Endothelial cell (in vitro differentiated cells): Measurements from ENCODE around the gene PRDM11. TPM values are rescaled to one million over a fixed set of nuclear protein-coding genes. Genes with fewer than 3 reads are reported as not detected.
A peak's percentile ranks its signal among the peaks of the same experiment; 100 is the strongest.

Experiments used
- DNase-seq: peaks from one replicate; pipeline ENCODE4 v3.0.0; 2021; ENCODE audit warnings: low spot score
- H3K27ac Mint-ChIP-seq: one replicate; pipeline ENCODE4 v1.8.0; 2021; ENCODE audit warnings: mixed read lengths, inconsistent platforms; ENCODE audit not compliant: unreplicated experiment
- H3K27me3 Mint-ChIP-seq: one replicate; pipeline ENCODE4 v1.8.0; 2021; ENCODE audit warnings: mild to moderate bottlenecking, moderate library complexity, mixed read lengths, inconsistent platforms; ENCODE audit not compliant: unreplicated experiment
- H3K36me3 Mint-ChIP-seq: one replicate; pipeline ENCODE4 v1.8.0; 2021; ENCODE audit warnings: mild to moderate bottlenecking, low read depth, mixed read lengths, inconsistent platforms; ENCODE audit not compliant: unreplicated experiment
- H3K4me1 Mint-ChIP-seq: one replicate; pipeline ENCODE4 v1.8.0; 2021; ENCODE audit warnings: mild to moderate bottlenecking, mixed read lengths, inconsistent platforms; ENCODE audit not compliant: unreplicated experiment
- H3K4me3 Mint-ChIP-seq: one replicate; pipeline ENCODE4 v1.8.0; 2021; ENCODE audit warnings: mild to moderate bottlenecking, mixed read lengths, inconsistent platforms; ENCODE audit not compliant: unreplicated experiment
- H3K9me3 Mint-ChIP-seq: one replicate; pipeline ENCODE4 v1.8.0; 2021; ENCODE audit warnings: mixed read lengths, inconsistent platforms; ENCODE audit not compliant: unreplicated experiment
- total RNA-seq: library from RNA; stranded (reverse); fragmentation: NEBNext Ultra II Directional; extraction: Animal tissue kit (Norgen Biotek cat#: 25700); gene quantifications from one replicate; pipeline ENCODE4 v1.2.1, GENCODE V29; 2021; ENCODE audit not compliant: unreplicated experiment
- TF ChIP-seq, protein P1 (sequence below): fragments of 200-600 bp; sonication (generic); IDR thresholded peaks from one replicate; pipeline ENCODE4 v1.5.0; 2021; ENCODE audit warnings: antibody characterized with exemption; ENCODE audit not compliant: unreplicated experiment

PRDM11 gene
- total RNA-seq, 1 donor from 2014 or later: 16.0 TPM

DNA sequence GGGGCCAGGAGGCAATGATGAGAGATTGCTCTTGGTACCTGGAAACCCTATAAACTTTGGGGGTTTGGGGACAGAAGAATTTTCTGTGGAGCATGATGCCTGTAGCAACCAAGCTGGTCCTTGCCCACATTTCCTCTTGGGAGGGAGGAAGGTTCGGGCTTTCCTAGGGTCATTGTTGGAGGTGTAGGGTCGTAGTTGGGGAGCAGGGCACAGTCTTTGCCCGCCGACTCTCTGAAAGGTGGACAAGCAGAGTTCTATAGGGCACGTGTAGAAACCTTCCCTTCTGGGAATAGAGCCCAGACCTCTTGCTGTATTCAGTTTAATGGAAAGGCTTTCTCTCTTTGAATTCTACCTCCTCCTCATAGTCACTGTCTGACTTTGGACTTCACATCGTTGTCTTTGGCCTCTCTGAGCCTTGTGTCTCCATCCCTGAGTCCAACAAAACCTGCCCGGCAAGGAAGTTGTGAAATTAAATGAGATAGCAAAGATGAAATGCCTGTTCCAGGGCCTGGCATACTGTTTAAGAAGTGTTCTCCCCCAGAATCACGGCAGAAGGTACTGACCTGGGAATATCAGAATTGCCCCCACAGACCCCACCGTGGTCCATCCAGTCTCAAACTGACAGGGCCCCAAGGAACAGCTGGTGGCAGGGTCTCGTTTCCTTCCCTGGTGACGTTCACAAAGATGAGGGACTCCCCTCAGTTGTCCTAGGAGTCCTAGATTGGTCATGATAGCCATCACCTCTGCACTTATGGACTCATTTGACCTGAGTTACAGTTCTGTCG, 1.6 kb downstream of the PRDM11 start:
- H3K9me3 Mint-ChIP-seq: no peaks in the 10 kb centered on the region
- peak overlapping the region; percentile 92 for H3K4me3 Mint-ChIP-seq
- H3K27me3 Mint-ChIP-seq: peaks cover 28% of the 10 kb centered on the region
- TF ChIP-seq, protein P1, sequence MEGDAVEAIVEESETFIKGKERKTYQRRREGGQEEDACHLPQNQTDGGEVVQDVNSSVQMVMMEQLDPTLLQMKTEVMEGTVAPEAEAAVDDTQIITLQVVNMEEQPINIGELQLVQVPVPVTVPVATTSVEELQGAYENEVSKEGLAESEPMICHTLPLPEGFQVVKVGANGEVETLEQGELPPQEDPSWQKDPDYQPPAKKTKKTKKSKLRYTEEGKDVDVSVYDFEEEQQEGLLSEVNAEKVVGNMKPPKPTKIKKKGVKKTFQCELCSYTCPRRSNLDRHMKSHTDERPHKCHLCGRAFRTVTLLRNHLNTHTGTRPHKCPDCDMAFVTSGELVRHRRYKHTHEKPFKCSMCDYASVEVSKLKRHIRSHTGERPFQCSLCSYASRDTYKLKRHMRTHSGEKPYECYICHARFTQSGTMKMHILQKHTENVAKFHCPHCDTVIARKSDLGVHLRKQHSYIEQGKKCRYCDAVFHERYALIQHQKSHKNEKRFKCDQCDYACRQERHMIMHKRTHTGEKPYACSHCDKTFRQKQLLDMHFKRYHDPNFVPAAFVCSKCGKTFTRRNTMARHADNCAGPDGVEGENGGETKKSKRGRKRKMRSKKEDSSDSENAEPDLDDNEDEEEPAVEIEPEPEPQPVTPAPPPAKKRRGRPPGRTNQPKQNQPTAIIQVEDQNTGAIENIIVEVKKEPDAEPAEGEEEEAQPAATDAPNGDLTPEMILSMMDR: no peak
- peak overlapping the region; percentile 88 for H3K27ac Mint-ChIP-seq
- H3K4me1 Mint-ChIP-seq: peaks cover 23% of the 10 kb centered on the region
- DNase-seq: no peak
- H3K36me3 Mint-ChIP-seq: peaks cover 16% of the 10 kb centered on the region

GRCh38 chr11:45149483-45150056, 3.1 kb downstream of the PRDM11 start:
- peaks cover 23% of the 10 kb centered on the region for H3K4me1 Mint-ChIP-seq
- peaks cover 16% of the 10 kb centered on the region for H3K36me3 Mint-ChIP-seq
- H3K9me3 Mint-ChIP-seq: no peaks in the 10 kb centered on the region
- no peak overlapping the region for H3K4me3 Mint-ChIP-seq
- TF ChIP-seq, protein P1: no peak
- no peak for DNase-seq
- H3K27ac Mint-ChIP-seq: no peak overlapping the region
- peaks cover 29% of the 10 kb centered on the region for H3K27me3 Mint-ChIP-seq

- no peaks in the 10 kb centered on the region for H3K9me3 Mint-ChIP-seq
- H3K27me3 Mint-ChIP-seq: peaks cover 27% of the 10 kb centered on the region
- H3K27ac Mint-ChIP-seq: peak overlapping the region; percentile 3
- DNase-seq: no peak
- H3K4me1 Mint-ChIP-seq: peaks cover 23% of the 10 kb centered on the region
- H3K4me3 Mint-ChIP-seq: no peak overlapping the region
- TF ChIP-seq, protein P1: no peak
- peaks cover 16% of the 10 kb centered on the region for H3K36me3 Mint-ChIP-seq
Measured at GRCh38 chr11:45150301-45150700, 3.9 kb downstream of the PRDM11 start.

- peaks cover 21% of the 10 kb centered on the region for H3K27me3 Mint-ChIP-seq
- peaks cover 18% of the 10 kb centered on the region for H3K4me1 Mint-ChIP-seq
- no peak for DNase-seq
- H3K27ac Mint-ChIP-seq: no peak overlapping the region
- H3K4me3 Mint-ChIP-seq: no peak overlapping the region
- H3K36me3 Mint-ChIP-seq: peaks cover 16% of the 10 kb centered on the region
- H3K9me3 Mint-ChIP-seq: no peaks in the 10 kb centered on the region
- TF ChIP-seq, protein P1: no peak
Measured at GRCh38 chr11:45150943-45151342, 4.5 kb downstream of the PRDM11 start.

DNA sequence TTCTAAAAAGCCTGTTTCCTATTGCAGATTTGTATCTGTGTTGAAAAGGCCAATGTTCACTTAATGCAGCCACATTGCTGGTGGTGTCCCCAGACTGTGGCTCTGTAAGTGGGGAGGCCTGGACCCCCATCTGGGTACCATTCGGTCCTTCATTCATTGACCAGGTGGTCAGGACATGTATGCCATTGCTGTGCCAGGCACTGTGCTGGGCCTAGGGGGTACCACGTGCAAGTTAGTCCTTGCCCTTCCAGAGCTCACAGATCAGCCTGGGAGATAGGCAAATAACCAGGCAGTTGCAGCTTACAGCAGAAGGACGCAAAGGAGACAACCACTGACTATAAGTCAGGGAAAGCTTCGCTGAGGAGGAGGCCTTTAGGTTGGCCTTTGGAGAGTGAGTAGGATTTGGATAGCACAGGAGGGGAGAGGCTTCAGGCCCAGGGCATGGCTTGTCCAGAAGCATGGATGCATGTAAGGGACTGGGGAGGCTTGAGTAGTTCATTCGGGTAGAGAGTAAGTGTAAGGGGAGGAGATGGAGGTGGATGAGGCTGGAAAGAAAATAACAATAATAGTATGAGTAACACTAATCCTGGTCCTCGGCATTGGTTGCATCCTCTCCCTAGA, 5.0 kb downstream of the PRDM11 start:
- Mint-ChIP-seq H3K4me3 (no peak overlapping the region), H3K4me1 (peaks cover 15% of the 10 kb centered on the region), H3K9me3 (no peaks in the 10 kb centered on the region), H3K27ac (no peak overlapping the region), H3K27me3 (peaks cover 18% of the 10 kb centered on the region), H3K36me3 (peaks cover 18% of the 10 kb centered on the region)
- TF ChIP-seq, protein P1: no peak
- no peak for DNase-seq
